Measurements from ENCODE around the gene ACSL4.

ACSL4 gene

GRCh38 chrX:109667986-109668385 is 65.1 kb downstream of the ACSL4 start:
- TF ChIP-seq TSHZ2 (CRISPR knock-in tag; IDR thresholded peaks at IDR 0.05) (no peak), TCF4 (CRISPR knock-in tag; IDR thresholded peaks at IDR 0.05; ENCODE audit: borderline replicate concordance) (no peak)
- no peak for ATAC-seq

GRCh38 chrX:109660435-109661143 is 72.5 kb downstream of the ACSL4 start:
- ATAC-seq: no peak
- TF ChIP-seq ARNTL (CRISPR knock-in tag; IDR thresholded peaks at IDR 0.05; ENCODE audit: borderline replicate concordance, low read depth) (no peak), RARB (CRISPR knock-in tag; IDR thresholded peaks at IDR 0.05) (no peak), GLIS3 (CRISPR knock-in tag; IDR thresholded peaks at IDR 0.05) (no peak), CREB5 (CRISPR knock-in tag; IDR thresholded peaks at IDR 0.05; ENCODE audit: low read depth) (no peak), ZFP30 (CRISPR knock-in tag; IDR thresholded peaks at IDR 0.05) (no peak), TCF4 (CRISPR knock-in tag; IDR thresholded peaks at IDR 0.05; ENCODE audit: borderline replicate concordance) (no peak), TOX (CRISPR knock-in tag; IDR thresholded peaks at IDR 0.05; ENCODE audit: borderline replicate concordance) (no peak), ESRRG (CRISPR knock-in tag; IDR thresholded peaks at IDR 0.05) (no peak), PATZ1 (CRISPR knock-in tag; IDR thresholded peaks at IDR 0.05; ENCODE audit: borderline replicate concordance) (no peak), ZFP3 (CRISPR knock-in tag; IDR thresholded peaks at IDR 0.05) (no peak), ZNF70 (CRISPR knock-in tag; IDR thresholded peaks at IDR 0.05) (no peak), BACH2 (CRISPR knock-in tag; IDR thresholded peaks at IDR 0.05; ENCODE audit: borderline replicate concordance) (no peak), CSRNP3 (CRISPR knock-in tag; IDR thresholded peaks at IDR 0.05) (no peak), TSHZ2 (CRISPR knock-in tag; IDR thresholded peaks at IDR 0.05) (no peak), PPARA (CRISPR knock-in tag; IDR thresholded peaks at IDR 0.05; ENCODE audit: borderline replicate concordance) (no peak), OSR1 (CRISPR knock-in tag; IDR thresholded peaks at IDR 0.05) (no peak), ZC3H10 (CRISPR knock-in tag; IDR thresholded peaks at IDR 0.05) (no peak), ISL1 (CRISPR knock-in tag; IDR thresholded peaks at IDR 0.05) (no peak)

- TF ChIP-seq PATZ1 (CRISPR knock-in tag; IDR thresholded peaks at IDR 0.05; ENCODE audit: borderline replicate concordance): no peak
- no peak for TF ChIP-seq TSHZ2 (CRISPR knock-in tag; IDR thresholded peaks at IDR 0.05)
- TF ChIP-seq ZFP30 (CRISPR knock-in tag; IDR thresholded peaks at IDR 0.05): no peak
- TF ChIP-seq PPARA (CRISPR knock-in tag; IDR thresholded peaks at IDR 0.05; ENCODE audit: borderline replicate concordance): no peak
- TF ChIP-seq ZC3H10 (CRISPR knock-in tag; IDR thresholded peaks at IDR 0.05): no peak
- TF ChIP-seq CSRNP3 (CRISPR knock-in tag; IDR thresholded peaks at IDR 0.05): no peak
- no peak for TF ChIP-seq OSR1 (CRISPR knock-in tag; IDR thresholded peaks at IDR 0.05)
- no peak for TF ChIP-seq TOX (CRISPR knock-in tag; IDR thresholded peaks at IDR 0.05; ENCODE audit: borderline replicate concordance)
Measured at GRCh38 chrX:109658391-109658790, 74.7 kb downstream of the ACSL4 start.

More at GRCh38 chrX:109658391-109658790, 74.7 kb downstream of the ACSL4 start:
- no peak for ATAC-seq

Measured in SK-N-SH treated with all-trans-retinoic acid at 6 μM for 48 hours (cell line).